ENCODE data around the gene CNTN1.

Gene CNTN1

DNA sequence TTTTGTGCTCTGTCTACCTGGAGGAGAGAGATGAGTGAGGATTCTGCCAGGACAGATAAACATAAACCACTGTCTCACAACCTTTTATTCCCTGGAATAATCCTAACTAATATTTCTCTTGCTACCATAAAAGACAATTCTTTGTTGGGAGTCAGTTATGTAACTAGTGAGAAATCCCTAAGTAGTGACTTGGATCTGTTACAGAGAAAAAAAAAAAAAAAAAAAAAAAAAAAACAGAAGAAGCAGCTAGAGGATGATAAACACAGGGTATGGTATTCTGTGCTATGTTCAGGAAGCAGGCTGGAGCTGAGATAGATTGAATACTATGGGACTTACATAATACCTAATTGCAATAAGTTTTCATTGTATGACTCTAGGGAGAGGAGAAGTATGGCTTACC, 178.7 kb downstream of the CNTN1 start:
- no peak for DNase-seq

DNA sequence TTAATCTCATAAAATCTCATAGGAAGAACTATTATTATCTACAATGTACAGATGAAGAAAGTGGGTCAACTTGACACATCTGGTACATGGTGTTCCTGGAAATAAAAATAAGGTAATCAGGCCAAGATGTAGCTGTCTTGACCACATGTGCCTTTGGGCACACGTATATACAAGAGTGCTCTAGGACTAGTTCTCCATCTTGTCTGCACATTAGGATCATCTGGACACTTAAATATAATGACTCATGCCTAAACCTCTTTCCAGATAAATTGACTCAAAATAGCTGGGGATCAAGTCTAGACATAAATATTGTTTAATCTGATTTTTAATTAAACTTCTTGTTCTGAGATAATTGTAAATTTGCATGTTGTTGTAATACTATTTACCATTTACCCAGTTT, 182.6 kb downstream of the CNTN1 start:
- DNase-seq = no peak

DNA sequence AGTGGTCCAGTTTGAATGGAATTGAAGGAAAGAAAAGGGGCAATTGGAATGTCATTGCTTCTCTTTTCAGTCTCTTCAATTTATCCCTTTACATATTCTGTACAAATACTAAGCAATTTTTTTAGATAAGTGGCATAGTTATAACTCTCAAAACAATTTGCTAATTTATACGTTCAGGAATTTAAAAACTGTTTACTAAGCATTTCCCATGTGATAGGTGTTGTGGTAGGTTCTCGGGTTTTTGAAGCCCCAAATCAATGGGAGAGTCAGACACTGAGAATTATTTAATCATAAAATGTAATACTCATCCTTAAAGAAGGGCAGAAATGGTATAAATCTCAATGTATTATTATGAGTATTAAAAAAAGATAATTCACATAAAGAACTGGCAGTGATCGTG, 197.1 kb downstream of the CNTN1 start:
- DNase-seq = no peak

DNA sequence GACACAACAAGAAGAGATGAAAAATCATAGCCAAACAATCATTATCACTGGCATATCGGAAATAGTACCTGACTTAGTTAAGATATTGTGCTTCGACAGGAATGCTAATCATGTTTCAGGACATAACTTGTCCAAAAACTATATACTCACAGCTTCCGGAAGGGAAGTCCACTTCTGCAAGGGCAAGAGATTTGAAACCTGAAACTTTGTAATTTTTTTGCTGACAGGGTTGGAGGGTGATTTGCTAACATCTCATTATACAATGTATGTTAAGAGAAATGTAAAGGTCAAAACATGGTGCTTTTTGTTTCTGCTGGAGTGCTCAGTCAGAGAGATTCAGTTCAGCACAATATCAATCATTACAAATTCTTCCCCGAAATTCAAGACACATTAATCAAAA, 200.3 kb downstream of the CNTN1 start:
- no peak for DNase-seq

DNA sequence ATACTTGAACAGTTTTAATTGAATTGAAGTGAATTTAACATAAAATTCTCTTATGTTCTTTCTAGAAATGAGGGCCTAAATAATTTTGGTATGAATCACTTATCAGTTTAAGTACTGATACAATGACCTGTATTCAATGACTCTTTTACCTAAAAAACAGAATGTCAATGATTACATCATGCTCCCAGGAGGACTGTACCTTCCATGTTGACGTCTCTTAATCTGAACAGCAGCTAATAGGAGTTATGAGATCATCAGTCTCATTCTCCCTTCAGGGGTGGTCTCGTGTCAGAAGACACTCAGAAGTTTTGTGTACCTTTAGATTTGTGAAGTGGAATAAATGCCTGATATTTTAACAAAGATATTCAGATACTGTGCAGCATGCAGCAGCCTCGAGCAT, 206.3 kb downstream of the CNTN1 start:
- DNase-seq = no peak

DNA sequence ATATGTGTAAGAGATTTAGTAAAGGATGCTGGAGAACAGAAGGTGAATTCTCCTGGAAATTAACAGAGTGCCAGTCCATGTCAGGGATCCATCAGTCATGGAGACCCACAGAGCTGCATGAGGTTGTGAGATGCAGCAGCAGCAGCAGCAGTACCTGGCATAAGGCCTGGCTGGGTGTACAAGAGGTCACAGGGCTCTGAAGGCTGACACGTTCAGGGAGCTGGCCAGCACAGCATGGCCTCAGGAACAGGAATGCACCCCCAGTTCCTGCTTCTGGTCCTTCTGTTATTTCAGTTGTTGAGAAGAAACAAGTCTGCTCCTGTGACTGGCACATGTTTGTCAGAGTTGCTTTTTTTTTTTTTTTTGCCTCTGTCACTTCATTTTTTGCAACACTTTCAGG, 210.8 kb downstream of the CNTN1 start:
- DNase-seq = no peak

DNA sequence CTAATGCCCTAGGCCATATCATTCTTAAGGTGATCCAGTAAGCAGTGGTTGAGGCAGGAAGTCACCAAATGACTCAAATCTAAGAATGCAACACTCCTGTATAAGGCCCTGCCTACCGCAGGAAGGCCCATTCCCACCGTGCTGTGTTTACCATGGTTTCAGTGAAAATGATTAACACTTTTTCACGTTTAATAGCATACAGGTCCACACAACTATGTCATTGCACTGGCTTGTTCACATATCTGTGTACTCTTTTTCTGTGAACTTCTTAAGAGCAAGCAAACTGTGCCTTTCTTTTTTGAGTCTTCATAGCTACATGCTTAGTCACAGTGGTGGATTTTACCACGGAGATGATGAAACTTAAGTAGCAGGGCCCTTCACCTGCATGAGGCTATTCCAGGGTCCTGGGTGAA, 214.9 kb downstream of the CNTN1 start:
- no peak for DNase-seq

DNA sequence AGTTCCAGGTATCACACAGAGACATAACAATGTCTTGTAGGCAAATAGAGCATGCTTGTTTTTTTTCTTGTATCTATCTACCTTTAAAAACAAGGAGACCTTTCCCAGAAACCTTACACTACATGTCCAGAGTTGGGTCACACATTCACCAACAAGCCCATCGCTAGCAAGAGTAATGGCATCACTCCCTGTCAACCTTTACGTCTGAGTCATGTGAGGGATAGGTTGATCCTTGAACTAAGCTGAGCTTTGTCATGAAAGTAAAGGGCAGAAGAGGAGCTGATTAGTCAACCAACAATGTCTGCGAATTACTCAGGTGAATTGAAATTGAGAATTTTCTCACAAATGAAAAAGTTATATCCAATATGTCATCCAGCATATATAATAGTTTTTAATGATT, 219.4 kb downstream of the CNTN1 start:
- DNase-seq = no peak

DNA sequence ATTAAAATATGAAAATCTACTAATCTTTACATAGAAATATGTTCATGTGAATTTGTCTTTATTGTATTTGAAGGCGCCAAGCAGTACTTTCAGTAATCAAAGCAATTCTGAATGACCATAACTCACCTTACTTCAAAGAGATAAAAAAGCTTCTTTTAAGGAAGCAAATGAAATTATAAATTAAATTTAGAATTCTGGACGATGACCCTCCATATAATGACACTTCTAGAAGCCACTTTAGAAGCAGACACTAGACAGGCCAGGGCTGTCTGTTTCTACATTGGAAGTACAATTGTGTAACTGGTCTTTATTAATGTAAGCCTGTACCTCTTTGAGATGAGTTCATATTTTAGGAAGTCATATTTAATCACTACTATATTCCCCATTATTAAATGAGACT, 222.9 kb downstream of the CNTN1 start:
- DNase-seq = no peak

DNA sequence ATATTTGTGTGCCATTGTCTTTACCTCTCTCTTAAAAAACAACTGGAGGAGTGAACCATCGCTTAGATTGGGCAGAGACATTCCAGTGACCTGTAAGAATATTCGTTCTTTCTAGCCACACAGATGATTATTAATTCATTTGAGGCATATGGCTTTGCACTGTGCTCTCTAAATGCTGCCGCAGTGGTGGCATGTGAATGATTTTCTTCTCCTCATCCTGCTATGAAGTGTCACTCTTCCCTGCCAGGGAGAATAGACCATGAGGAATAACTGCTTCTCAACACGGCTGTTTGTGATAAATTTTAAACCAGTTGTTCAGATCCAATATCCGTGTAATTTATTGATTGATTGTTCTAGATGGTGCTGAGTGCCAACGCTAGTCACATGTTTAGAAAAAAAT, 225.3 kb downstream of the CNTN1 start:
- no peak for DNase-seq

DNA sequence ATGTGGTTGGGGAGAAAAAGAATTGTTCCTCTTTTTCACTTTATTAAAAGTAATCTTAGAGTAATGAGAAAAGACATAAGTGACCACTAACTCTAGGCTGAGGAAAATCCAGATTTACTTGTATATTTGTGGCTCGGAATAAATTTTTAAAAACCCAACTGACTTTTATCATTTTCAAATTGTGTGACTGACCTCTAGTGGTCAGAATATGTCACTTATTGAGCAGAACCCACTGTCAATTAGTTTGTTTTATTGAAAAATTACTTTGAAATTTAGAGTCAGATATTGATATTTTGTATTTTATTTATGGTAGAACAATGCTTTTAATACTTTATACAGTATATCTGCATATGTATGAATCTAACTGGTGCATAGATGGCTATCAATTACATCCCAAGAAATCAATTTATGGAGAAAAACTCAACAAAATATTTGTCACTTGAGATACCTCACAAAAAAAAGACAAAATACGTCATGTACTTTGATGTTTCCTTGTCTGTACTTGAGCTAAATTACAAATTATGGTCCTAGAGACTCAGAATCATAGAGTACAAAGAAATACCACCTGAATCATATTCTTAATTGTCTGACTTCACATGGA, 229.4 kb downstream of the CNTN1 start:
- DNase-seq = no peak

DNA sequence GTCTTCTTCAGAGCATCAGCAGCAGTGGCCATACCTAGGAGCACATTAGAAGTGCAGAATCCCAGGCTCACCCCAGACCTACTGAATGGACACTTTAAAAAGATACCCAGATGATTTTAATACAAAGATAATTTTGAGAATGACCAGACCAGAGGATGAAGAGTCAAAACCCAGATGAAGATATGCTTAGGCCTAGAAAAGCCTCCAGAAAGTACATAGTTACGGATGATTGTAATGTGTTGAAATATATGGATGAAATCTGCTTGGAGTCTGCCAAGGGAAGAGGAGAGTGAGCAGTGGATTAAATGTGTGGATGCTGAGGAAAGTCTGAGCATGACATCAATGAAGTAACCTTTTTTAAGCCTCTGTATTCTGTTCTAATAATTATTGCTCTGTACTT, 245.7 kb downstream of the CNTN1 start:
- no peak for DNase-seq

DNA sequence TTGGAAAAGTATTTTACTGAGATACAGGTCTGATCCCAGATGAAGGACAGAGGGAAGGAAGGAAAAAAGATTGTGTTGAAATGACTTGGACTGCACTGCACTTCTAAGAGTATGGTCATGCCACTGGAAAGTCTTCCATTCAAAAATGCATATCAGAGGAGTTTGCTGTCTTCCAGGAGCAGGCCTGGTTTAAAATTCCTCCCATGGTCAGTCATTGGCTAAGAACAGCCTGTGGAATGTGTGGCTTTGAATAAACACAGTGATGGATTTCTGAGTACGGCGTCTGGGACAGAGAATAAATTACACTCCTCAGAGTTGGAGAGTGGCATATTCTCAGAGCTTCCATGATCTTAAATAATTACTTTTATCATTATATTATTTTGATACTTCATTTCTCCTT, 250.1 kb downstream of the CNTN1 start:
- DNase-seq = no peak

DNA sequence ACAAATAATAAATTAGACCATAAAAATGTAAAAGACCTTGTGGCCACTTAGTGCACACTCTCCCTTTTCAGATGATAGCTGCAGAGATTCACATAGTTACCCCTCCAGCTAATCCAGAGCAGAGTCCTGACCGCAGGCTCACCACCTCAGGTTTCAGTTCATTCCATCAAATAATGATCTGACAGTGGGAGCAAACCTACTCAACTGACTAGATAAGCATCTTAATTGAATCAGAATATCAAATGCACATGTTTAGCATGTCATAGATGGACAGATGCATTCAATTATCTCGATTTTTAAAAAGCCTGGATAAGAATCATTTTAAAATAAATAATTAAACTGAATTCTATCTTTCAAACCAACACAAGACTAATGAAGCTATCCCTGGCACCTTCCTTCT, 253.5 kb downstream of the CNTN1 start:
- no peak for DNase-seq

DNA sequence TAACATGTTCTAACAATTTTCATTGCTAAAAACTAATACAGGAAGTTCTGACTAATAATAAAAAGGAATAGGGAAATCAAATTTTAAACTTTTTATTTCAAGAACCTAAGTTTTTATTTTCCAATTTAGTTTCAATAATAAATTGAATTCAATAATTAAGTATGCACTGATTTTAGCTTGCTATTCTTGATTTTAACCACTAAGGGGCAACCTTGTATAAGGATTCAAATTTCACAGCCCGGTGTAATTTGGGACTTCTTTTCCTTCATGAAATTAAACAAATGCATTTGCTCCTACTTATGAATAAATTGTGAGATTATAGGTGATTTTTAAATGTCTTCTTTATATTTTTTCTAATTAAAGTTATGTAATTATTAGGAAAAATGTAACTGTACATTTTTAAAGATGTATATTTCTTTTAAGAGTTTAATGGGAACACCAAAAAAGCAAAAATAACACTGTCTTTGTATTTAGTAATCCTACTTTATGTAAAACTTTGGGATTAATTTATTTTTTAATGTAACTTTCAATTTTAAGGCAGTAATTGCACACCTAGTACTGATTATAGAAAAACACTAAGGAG, 254.5 kb downstream of the CNTN1 start:
- no peak for DNase-seq

DNA sequence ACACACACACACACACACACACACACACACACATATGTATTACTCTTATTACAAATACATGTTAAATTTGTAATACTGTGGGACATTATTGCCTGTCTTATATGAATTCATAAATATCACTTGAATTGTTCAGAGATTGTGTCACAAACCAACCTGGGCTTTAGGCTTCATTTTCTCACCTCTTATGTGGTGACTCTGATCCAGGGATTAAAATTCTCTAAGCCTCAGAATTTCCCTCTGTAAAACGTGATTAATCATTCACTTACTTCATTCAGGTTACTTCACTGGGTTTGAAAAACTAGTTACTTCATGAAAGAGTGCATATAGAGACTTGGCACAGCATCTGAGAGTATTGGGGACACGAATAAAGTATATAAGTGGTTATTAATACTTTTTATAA, 255.6 kb downstream of the CNTN1 start:
- no peak for DNase-seq

DNA sequence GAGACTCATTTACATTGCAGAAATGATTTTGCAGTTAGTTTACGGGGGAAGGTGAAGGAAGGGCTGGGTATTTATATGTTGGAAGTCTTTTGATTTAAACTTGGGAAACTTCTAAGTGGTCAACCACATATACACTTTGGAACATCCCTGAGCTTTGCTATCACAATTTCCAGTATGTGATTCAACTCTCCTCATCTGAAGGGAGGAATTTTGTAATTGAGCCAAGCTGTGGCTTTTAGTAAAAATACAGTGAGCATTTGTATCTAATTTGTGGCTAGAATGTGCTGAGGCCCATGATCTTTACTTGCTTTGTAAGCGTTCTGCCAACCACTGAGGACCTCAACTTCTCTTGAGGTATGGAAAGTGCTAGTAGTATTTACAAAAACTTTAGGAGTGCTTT, 260.8 kb downstream of the CNTN1 start:
- no peak for DNase-seq

DNA sequence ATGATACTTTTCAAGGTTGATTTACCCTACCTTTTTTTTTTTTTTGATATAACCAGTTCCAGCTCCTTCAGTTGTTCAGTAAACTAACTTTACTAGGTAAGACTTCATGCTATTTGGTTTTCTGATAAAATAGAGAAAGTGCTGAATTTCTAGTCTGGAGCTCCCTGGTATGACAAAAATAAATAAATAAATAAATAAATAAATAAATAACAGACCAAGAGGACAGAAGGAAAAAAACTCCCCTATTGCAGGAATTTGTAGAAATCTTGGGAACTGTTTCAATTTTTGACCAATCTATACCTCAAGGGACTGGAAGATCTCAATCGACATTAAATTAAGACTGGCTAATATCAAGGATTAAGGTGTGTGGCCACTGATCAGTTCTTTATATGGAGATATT, 265.2 kb downstream of the CNTN1 start:
- no peak for DNase-seq

DNA sequence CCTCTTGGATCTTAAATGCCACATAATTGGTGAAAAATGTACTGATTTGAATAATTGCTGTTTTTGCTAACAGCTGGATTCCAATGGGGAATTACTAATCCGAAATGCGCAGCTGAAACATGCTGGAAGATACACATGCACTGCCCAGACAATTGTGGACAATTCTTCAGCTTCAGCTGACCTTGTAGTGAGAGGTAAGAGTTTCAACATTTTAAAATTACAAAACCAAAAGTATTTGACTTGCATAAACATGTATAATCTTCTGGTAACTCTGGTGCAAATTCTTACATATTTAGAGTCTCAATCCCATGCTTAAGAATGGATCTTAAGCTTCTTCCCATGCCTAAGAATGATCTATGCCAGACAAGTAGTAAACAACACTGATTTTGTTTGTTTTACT, 266.8 kb downstream of the CNTN1 start:
- DNase-seq = no peak

DNA sequence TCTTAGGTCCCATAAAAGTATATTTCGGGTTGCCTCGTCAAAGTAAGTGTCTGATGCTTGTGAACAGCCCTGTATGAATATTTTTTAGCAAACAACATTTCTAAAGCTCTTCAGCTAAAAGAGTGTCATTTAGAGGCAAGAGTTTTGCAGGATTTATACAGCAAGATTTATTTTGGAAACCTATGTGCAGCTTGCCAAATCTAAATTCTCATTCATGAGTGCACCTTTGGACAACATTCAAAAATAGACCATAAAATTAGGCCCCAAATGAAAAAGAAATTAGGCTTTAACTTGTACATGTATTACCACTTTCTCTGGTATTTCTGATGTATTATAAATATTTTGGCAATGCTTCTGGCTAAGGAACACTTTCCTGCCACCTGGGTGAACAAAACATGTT, 271.5 kb downstream of the CNTN1 start:
- DNase-seq = no peak

DNA sequence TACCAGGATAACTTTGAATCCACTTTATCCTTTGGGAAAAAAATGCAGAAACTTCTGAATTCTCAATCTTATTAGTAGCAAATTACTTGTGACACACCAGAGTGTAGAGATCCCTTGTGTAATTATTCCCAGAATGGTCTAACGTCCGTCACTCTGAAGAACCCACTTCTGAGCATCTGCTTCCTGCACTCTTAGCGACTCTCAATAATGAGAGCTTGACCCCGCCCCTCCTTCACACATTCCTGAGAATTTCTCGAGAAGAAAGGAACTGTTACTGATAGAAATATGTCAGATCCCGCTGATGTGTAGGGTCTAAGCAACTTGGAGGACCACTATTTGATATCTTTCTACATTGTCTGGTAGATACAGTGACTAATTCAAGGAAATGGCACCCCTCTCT, 277.6 kb downstream of the CNTN1 start:
- no peak for DNase-seq

DNA sequence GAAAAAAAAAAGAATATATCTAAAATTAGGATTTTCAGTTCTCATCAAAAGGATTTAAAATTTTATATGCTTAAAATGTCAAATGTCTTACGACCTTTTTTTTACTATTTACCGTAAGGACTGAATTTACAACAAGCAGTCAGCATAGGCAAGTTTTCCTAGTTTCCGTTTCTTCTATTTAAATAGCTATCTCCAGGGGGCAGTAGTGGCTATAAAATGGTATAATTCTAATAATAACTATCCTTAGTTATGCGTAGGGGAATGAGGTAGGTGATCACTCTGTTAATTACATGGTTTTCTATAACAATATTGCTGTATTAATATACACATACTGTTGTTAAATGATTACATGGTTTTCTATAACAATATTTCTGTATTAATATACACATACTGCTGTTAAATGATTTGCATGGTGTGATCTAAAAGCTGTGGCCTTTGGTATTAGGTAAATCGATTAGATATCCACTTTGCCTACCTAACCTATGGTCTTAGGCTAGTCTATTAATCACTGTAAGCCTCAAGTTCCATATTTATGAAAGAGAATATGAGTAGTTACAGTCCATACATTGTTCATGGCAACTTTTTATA, 278.2 kb downstream of the CNTN1 start:
- DNase-seq = no peak

DNA sequence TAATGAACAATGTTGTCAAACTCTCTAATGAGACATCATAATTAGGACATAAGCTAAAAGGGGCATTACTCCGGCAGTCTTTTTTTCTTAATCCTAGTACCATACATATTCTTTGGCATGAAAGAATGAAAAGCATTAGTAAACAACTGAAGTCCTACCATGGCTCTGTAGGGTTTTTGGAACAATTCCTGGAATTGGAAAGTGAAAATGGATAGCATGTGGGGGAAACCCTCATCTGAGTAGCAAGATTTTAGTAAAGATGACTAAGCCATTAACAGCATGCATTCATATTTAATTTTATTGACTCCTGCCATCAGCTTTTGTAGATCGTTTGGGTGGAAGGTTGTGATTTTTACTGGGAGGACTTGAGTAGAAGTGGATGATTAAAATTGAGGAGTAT, 279.7 kb downstream of the CNTN1 start:
- no peak for DNase-seq

DNA sequence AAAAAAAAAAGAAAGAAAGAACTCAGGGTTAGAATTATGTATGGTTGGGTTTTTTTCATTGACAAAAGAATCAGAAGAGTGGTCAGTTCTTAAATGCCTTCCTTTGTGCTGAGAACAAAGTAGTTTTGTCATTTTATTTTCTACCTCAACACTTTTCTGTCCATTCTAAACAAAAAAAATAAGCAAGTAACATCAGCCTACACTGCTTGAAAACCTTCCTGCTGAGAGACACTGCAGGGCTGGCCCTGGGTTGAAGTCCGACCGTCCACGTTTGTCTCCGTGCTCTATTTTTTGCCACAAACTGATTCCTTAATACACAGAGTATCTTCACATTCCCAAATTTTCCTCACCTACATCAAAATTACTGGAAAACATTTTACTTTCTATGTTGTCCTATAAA, 284.3 kb downstream of the CNTN1 start:
- no peak for DNase-seq

DNA sequence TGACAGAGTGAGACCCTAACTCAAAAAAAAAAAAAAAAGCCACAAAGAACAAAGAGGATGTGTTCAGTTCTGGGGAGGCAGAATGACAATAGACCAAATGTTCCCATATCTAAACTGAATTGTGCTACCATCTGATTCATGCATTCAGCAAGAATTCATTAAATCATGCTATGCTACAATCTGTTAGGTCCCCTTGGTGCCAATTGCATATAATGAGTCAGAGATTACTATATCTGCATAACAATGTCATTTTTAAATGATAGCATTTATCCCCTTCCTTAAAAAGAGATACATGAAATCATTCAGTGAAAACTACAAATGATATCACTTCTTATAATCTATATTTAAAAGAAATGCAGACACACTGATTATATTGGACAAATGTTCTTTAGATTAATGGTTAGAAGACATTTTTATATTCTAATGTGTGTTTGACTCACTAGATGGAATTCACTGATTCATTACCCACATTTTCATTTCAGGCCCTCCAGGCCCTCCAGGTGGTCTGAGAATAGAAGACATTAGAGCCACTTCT, 288.3 kb downstream of the CNTN1 start:
- DNase-seq = no peak
